Brain microvascular endothelial cell (primary cell): Measurements from ENCODE around the gene C16orf74.

Source experiments
- DNase-seq: peaks from one replicate; pipeline ENCODE4 v3.0.0-alpha.2; 2020
- H3K27ac ChIP-seq: fragments of 250-450 bp; sonication (Bioruptor Pico); 2 replicates; pipeline ENCODE4 v1.5.1; 2020; ENCODE audit warnings: mild to moderate bottlenecking, moderate library complexity
- H3K27me3 ChIP-seq: fragments of 250-450 bp; sonication (Bioruptor Pico); replicated peaks from 2 replicates; pipeline ENCODE4 v1.5.1; 2020; ENCODE audit warnings: mild to moderate bottlenecking
- H3K36me3 ChIP-seq: fragments of 250-450 bp; sonication (Bioruptor Pico); replicated peaks from 2 replicates; pipeline ENCODE4 v1.5.1; 2020; ENCODE audit warnings: mild to moderate bottlenecking
- H3K4me3 ChIP-seq: 2 replicates; pipeline ENCODE4 v1.5.1; 2011; ENCODE audit warnings: low read depth, mild to moderate bottlenecking, control low read depth, low read length, moderate library complexity
- in situ Hi-C: cut with HindIII; loops from 2 replicates; pipeline ENCODE4 v1.10.0; 2017; ENCODE audit warnings: low sequenced_read_pairs, low pct_ligation_motif_present
- TF ChIP-seq, protein P1 (sequence below): IDR thresholded peaks from 2 replicates; pipeline ENCODE4 v1.5.1; 2011; ENCODE audit warnings: low read depth, mild to moderate bottlenecking, moderate library complexity, low read length, control low read depth, inconsistent platforms; ENCODE audit errors: missing control alignments

C16orf74 gene

GRCh38 chr16:85681255-85681654, 69.6 kb downstream of the C16orf74 start:
- H3K27me3 ChIP-seq, result no peaks in the 10 kb centered on the region
- H3K36me3 ChIP-seq, result peaks cover 2% of the 10 kb centered on the region
- no peak for DNase-seq
- H3K4me3 ChIP-seq, result no peak overlapping the region
- TF ChIP-seq, protein P1, sequence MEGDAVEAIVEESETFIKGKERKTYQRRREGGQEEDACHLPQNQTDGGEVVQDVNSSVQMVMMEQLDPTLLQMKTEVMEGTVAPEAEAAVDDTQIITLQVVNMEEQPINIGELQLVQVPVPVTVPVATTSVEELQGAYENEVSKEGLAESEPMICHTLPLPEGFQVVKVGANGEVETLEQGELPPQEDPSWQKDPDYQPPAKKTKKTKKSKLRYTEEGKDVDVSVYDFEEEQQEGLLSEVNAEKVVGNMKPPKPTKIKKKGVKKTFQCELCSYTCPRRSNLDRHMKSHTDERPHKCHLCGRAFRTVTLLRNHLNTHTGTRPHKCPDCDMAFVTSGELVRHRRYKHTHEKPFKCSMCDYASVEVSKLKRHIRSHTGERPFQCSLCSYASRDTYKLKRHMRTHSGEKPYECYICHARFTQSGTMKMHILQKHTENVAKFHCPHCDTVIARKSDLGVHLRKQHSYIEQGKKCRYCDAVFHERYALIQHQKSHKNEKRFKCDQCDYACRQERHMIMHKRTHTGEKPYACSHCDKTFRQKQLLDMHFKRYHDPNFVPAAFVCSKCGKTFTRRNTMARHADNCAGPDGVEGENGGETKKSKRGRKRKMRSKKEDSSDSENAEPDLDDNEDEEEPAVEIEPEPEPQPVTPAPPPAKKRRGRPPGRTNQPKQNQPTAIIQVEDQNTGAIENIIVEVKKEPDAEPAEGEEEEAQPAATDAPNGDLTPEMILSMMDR, result no peak
- no peak overlapping the region for H3K27ac ChIP-seq
- in situ Hi-C loops, result no loop called here

DNA sequence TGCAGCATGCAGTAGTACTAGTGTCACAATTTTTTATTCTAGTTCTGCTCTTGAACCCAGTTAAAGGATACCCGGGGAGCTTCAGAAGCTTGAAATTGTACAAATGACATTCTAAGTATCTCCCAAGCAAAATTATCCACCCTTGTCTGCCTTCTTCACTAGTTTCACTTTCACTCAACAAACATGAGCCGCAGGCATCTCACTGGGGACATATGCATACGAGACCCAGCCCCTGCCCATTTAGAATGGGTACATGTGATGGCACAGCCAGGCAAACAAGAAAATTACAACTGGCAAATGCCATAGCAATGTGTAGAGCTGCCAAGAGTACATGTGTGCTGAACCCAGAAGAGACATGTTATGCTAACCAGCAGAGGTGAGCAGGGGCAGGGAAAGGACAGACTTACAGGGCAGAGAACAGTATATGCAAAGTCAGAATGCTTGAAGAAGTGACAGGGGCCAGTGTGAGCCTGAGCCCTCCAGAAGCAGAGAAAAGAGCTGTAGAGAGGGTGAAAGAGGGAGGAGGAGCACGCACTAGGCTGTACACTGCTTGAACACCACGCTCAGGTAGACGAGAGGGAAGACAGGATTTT, 70.4 kb downstream of the C16orf74 start:
- in situ Hi-C loops, result no loop called here
- TF ChIP-seq, protein P1, result no peak
- no peak overlapping the region for H3K27ac ChIP-seq
- no peak overlapping the region for H3K4me3 ChIP-seq
- H3K36me3 ChIP-seq, result peaks cover 2% of the 10 kb centered on the region
- DNase-seq, result no peak
- no peaks in the 10 kb centered on the region for H3K27me3 ChIP-seq

DNA sequence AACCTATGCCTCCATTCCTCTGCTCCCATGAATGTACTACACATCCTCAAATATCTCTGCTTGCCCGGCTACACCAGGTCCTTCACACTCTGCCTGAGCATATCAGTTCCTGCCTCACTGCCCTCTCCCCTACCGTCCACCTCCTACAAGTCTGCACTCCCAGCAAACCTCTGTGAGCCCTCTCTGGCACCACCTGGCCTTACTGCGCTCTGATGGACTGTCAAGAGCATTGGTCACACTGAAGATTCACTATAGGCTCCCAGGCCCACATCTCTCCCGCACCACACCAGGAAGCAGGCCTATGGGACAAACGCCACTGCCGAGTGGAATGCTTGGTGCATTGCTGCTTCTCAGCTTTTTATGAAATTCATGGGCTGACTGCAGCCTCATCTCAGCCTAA, 71.0 kb downstream of the C16orf74 start:
- no peak overlapping the region for H3K27ac ChIP-seq
- no peak for DNase-seq
- in situ Hi-C loops, result no loop called here
- peaks cover 5% of the 10 kb centered on the region for H3K36me3 ChIP-seq
- no peaks in the 10 kb centered on the region for H3K27me3 ChIP-seq
- TF ChIP-seq, protein P1, result no peak
- no peak overlapping the region for H3K4me3 ChIP-seq

GRCh38 chr16:85678821-85679220, 72.1 kb downstream of the C16orf74 start:
- in situ Hi-C loops, result no loop called here
- H3K36me3 ChIP-seq, result peaks cover 9% of the 10 kb centered on the region

DNA sequence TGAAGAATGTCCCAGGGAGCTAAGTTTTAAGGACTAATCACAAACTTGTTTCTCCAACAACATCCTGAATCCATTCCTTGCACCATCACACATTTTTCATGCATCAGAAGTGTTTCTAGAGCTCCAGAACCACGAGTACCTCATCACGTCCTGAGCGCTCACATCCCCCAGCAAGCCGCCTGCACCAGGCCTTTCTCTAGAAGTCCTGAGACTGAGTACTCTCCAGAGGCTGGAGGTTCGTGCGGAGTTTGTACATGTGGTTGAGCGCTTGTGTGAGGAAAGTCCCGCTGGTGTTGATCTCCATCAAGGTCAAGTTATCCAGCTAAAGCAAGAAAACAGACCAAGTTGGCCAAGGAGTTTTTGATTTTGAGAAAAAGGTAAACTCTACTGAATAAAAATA, 72.9 kb downstream of the C16orf74 start:
- Histone ChIP-seq H3K4me3 (no peak overlapping the region), H3K36me3 (peaks cover 10% of the 10 kb centered on the region), H3K27ac (no peak overlapping the region), H3K27me3 (no peaks in the 10 kb centered on the region)
- in situ Hi-C loops, result no loop called here
- TF ChIP-seq, protein P1, result no peak
- no peak for DNase-seq

More at GRCh38 chr16:85678821-85679220, 72.1 kb downstream of the C16orf74 start:
- Histone ChIP-seq H3K27ac (no peak overlapping the region), H3K4me3 (no peak overlapping the region), H3K27me3 (no peaks in the 10 kb centered on the region)
- TF ChIP-seq, protein P1, result no peak
- no peak for DNase-seq

GRCh38 chr16:85677383-85677967, 73.4 kb downstream of the C16orf74 start:
- Histone ChIP-seq H3K4me3 (no peak overlapping the region), H3K36me3 (peaks cover 14% of the 10 kb centered on the region), H3K27ac (no peak overlapping the region), H3K27me3 (no peaks in the 10 kb centered on the region)
- no peak for DNase-seq
- in situ Hi-C loops, result no loop called here
- TF ChIP-seq, protein P1, result no peak
